ENCODE measurements around the gene PCBD1.
"Not testable (repeated sequence)": the region's sequence is repeated elsewhere in the genome, so short reads cannot be mapped to it uniquely, and the experiment has no call there.

The PCBD1 gene

GRCh38 chr10:70923696-70924095, 35.3 kb upstream of the PCBD1 start:
- Histone ChIP-seq H3K9me3 (ENCODE audit: insufficient read depth, low read length) (no peaks in the 10 kb centered on the region), H3K27me3 (ENCODE audit: insufficient read depth, insufficient read length) (peaks cover 24% of the 10 kb centered on the region), H3K4me3 (ENCODE audit: insufficient read length, low read depth) (no peak overlapping the region), H3K36me3 (ENCODE audit: insufficient read depth, insufficient read length, low read length) (no peaks in the 10 kb centered on the region), H3K4me1 (ENCODE audit: insufficient read depth, insufficient read length) (peaks cover 3% of the 10 kb centered on the region), H3K9ac (ENCODE audit: insufficient read length, low read depth) (no peak overlapping the region)
- no peak for DNase-seq (ENCODE audit: low read depth, low spot score)
- TF ChIP-seq ZNF274 (IDR thresholded peaks at IDR 0.05; ENCODE audit: low read depth, low read length): no peak
- no peak for TF ChIP-seq SUZ12 (IDR thresholded peaks at IDR 0.05; ENCODE audit: extremely low read depth, insufficient read depth, insufficient read length)
- no peak for TF ChIP-seq YY1 (IDR thresholded peaks at IDR 0.05; ENCODE audit: insufficient read depth, insufficient read length)

DNA sequence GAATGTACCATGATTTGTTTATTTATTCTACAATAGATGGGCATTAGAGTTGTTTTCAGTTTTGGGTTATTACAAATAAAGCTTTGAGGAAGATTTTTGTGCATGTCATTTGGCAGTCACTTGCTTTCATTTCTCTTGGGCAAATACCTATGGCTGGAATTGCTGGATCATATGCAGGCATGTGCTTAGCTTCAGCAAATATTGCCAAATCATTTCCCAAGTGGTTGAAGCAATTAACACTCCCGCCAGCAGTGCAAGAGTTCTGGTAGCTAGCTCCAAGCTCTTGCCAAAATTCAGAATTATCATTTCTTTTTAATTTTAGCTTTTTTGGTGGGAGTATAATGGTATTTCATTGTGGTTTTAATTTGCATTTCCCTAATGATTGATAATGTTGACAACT, 32.9 kb upstream of the PCBD1 start:
- DNase-seq (ENCODE audit: low read depth, low spot score): no peak
- no peak for TF ChIP-seq ZNF274 (IDR thresholded peaks at IDR 0.05; ENCODE audit: low read depth, low read length)

DNA sequence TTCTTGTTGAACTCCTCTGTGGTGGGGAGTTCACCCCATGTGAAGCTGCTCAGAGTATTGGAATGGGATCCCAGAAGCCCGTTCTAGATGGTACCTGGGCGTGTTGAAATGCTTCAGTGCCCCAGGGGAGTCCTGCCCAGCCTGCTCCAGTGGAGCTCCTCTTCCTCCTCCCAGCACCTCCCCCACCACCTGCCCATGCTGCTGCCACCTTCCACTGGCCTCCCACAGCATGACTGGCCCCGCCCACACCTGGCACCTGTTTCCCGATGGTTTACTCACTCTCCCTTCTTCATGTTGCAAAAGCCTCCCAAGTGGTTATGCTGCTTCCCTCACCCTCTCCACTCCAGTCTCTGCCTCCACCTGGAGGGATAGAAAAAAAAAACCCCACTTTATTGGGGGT, 32.2 kb upstream of the PCBD1 start:
- no peaks in the 10 kb centered on the region for H3K36me3 ChIP-seq (ENCODE audit: insufficient read depth, insufficient read length, low read length)
- H3K4me1 ChIP-seq (ENCODE audit: insufficient read depth, insufficient read length): no peaks in the 10 kb centered on the region
- H3K4me3 ChIP-seq (ENCODE audit: insufficient read length, low read depth): no peak overlapping the region
- H3K9ac ChIP-seq (ENCODE audit: insufficient read length, low read depth): no peak overlapping the region
- H3K27me3 ChIP-seq (ENCODE audit: insufficient read depth, insufficient read length): peaks cover 15% of the 10 kb centered on the region
- TF ChIP-seq YY1 (IDR thresholded peaks at IDR 0.05; ENCODE audit: insufficient read depth, insufficient read length) (no peak), SUZ12 (IDR thresholded peaks at IDR 0.05; ENCODE audit: extremely low read depth, insufficient read depth, insufficient read length) (no peak), ZNF274 (IDR thresholded peaks at IDR 0.05; ENCODE audit: low read depth, low read length) (no peak)
- DNase-seq (ENCODE audit: low read depth, low spot score): no peak
- no peaks in the 10 kb centered on the region for H3K9me3 ChIP-seq (ENCODE audit: insufficient read depth, low read length)

More for the DNA sequence above, 32.9 kb upstream of the PCBD1 start:
- Histone ChIP-seq H3K9me3 (ENCODE audit: insufficient read depth, low read length) (no peaks in the 10 kb centered on the region), H3K36me3 (ENCODE audit: insufficient read depth, insufficient read length, low read length) (no peaks in the 10 kb centered on the region), H3K4me1 (ENCODE audit: insufficient read depth, insufficient read length) (peaks cover 3% of the 10 kb centered on the region), H3K27me3 (ENCODE audit: insufficient read depth, insufficient read length) (peaks cover 17% of the 10 kb centered on the region), H3K9ac (ENCODE audit: insufficient read length, low read depth) (no peak overlapping the region), H3K4me3 (ENCODE audit: insufficient read length, low read depth) (no peak overlapping the region)

DNA sequence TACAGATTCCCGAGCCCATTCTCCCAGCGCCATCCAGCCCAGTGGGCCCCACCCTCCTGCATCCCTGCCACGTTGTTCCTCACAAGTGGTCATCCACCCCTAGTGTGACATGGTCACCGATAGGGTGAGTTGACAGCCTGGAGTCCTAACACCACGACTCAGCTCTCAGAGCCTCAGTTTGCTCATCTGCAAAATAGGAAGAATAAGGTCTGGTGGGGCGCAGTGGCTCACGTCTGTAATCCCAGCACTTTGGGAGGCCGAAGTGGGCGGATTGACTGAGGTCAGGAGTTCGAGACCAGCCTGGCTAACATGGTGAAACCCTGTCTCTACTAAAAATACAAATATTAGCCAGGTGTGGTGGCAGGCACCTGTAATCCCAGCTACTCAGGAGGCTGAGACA, 31.5 kb upstream of the PCBD1 start:
- not testable (repeated sequence) for DNase-seq (ENCODE audit: low read depth, low spot score); H3K9me3 ChIP-seq (ENCODE audit: insufficient read depth, low read length); H3K36me3 ChIP-seq (ENCODE audit: insufficient read depth, insufficient read length, low read length); H3K4me1 ChIP-seq (ENCODE audit: insufficient read depth, insufficient read length); H3K27me3 ChIP-seq (ENCODE audit: insufficient read depth, insufficient read length); H3K9ac ChIP-seq (ENCODE audit: insufficient read length, low read depth); H3K4me3 ChIP-seq (ENCODE audit: insufficient read length, low read depth)

GRCh38 chr10:70918851-70919530, 30.6 kb upstream of the PCBD1 start:
- no peaks in the 10 kb centered on the region; the same call in 1 of the 2 replicates for H3K9me3 ChIP-seq (ENCODE audit: insufficient read depth, low read length)
- TF ChIP-seq SUZ12 (IDR thresholded peaks at IDR 0.05; ENCODE audit: extremely low read depth, insufficient read depth, insufficient read length) (no peak), YY1 (IDR thresholded peaks at IDR 0.05; ENCODE audit: insufficient read depth, insufficient read length) (no peak), ZNF274 (IDR thresholded peaks at IDR 0.05; ENCODE audit: low read depth, low read length) (no peak)
- no peak overlapping the region for H3K9ac ChIP-seq (ENCODE audit: insufficient read length, low read depth)
- H3K4me1 ChIP-seq (ENCODE audit: insufficient read depth, insufficient read length): no peaks in the 10 kb centered on the region
- no peak overlapping the region for H3K4me3 ChIP-seq (ENCODE audit: insufficient read length, low read depth)
- peaks cover 4% of the 10 kb centered on the region for H3K27me3 ChIP-seq (ENCODE audit: insufficient read depth, insufficient read length)
- DNase-seq (ENCODE audit: low read depth, low spot score): no peak
- H3K36me3 ChIP-seq (ENCODE audit: insufficient read depth, insufficient read length, low read length): no peaks in the 10 kb centered on the region

GRCh38 chr10:70917635-70918034, 29.3 kb upstream of the PCBD1 start:
- Histone ChIP-seq H3K9me3 (ENCODE audit: insufficient read depth, low read length) (peaks cover under 1% of the 10 kb centered on the region; the same call in 1 of the 2 replicates), H3K9ac (ENCODE audit: insufficient read length, low read depth) (no peak overlapping the region), H3K27me3 (ENCODE audit: insufficient read depth, insufficient read length) (peaks cover 4% of the 10 kb centered on the region), H3K36me3 (ENCODE audit: insufficient read depth, insufficient read length, low read length) (no peaks in the 10 kb centered on the region), H3K4me1 (ENCODE audit: insufficient read depth, insufficient read length) (no peaks in the 10 kb centered on the region), H3K4me3 (ENCODE audit: insufficient read length, low read depth) (no peak overlapping the region)
- no peak for DNase-seq (ENCODE audit: low read depth, low spot score)
- no peak for TF ChIP-seq ZNF274 (IDR thresholded peaks at IDR 0.05; ENCODE audit: low read depth, low read length)
- TF ChIP-seq YY1 (IDR thresholded peaks at IDR 0.05; ENCODE audit: insufficient read depth, insufficient read length): no peak
- TF ChIP-seq SUZ12 (IDR thresholded peaks at IDR 0.05; ENCODE audit: extremely low read depth, insufficient read depth, insufficient read length): no peak

- TF ChIP-seq ZNF274 (IDR thresholded peaks at IDR 0.05; ENCODE audit: low read depth, low read length) (no peak), SUZ12 (IDR thresholded peaks at IDR 0.05; ENCODE audit: extremely low read depth, insufficient read depth, insufficient read length) (no peak), YY1 (IDR thresholded peaks at IDR 0.05; ENCODE audit: insufficient read depth, insufficient read length) (no peak)
- peaks cover 5% of the 10 kb centered on the region; the same call in 1 of the 2 replicates for H3K9me3 ChIP-seq (ENCODE audit: insufficient read depth, low read length)
- no peak for DNase-seq (ENCODE audit: low read depth, low spot score)
- H3K4me1 ChIP-seq (ENCODE audit: insufficient read depth, insufficient read length): no peaks in the 10 kb centered on the region
- no peak overlapping the region for H3K9ac ChIP-seq (ENCODE audit: insufficient read length, low read depth)
- H3K36me3 ChIP-seq (ENCODE audit: insufficient read depth, insufficient read length, low read length): no peaks in the 10 kb centered on the region
- H3K27me3 ChIP-seq (ENCODE audit: insufficient read depth, insufficient read length): peaks cover 4% of the 10 kb centered on the region
- no peak overlapping the region for H3K4me3 ChIP-seq (ENCODE audit: insufficient read length, low read depth)
These were observed 28.9 kb upstream of the PCBD1 start for GRCh38 chr10:70917226-70917625.

All from NT2/D1 (cell line).